NCI-H345 treated with DMSO at 0.1 percent for 48 hours (cell line): ENCODE results near the gene ZHX3.

Experiments used
- DNase-seq: peaks from one replicate; lab custom pipeline; 2025; ENCODE audit not compliant: unreplicated experiment; lab: John Stamatoyannopoulos, UW

Gene ZHX3

DNA sequence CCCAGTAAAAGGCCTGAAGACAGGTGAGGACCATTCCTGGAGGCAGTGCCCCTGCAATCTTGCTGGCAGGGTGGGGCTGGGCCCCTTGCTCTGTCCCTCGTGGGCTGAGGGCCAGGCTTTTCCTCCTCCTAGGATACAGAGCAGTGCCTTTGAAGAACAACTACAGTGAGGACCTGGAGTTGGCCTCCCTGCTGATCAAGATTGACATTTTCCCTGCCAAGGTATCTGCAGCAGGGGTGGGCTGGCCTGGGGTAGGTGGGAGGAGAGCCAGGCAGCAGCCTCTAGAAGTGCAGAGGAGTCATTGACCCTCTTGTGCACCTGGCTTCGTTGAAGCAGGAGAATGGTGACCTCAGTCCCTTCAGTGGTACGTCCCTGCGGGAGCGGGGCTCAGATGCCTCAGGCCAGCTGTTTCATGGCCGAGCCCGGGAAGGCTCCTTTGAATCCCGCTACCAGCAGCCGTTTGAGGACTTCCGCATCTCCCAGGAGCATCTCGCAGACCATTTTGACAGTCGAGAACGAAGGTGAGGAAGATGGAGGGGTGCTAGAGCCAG is 143.7 kb downstream of the ZHX3 start:
- no peak for DNase-seq

DNA sequence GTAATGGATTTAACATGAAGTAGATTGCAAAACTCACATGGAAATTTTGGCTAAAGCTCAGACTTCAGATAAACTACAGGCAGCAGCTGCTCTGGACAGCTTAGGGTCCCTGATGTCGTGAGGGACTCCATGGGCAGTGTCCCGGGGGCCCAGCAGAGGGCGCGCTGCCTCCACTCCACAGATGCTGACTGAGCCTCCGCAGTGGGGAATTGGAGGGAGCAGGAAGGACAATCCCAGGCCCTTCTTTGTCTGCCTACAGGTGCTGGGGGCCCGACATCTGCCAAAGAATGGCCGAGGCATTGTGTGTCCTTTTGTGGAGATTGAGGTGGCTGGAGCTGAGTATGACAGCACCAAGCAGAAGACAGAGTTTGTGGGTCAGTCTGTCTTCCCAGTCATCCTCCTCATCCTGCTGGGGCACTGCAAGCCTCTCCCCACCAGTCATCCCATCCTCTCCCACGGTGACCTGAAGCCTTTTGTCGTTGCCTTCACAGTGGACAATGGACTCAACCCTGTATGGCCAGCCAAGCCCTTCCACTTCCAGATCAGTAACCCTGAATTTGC is 144.3 kb downstream of the ZHX3 start:
- DNase-seq = peak; percentile 37

DNA sequence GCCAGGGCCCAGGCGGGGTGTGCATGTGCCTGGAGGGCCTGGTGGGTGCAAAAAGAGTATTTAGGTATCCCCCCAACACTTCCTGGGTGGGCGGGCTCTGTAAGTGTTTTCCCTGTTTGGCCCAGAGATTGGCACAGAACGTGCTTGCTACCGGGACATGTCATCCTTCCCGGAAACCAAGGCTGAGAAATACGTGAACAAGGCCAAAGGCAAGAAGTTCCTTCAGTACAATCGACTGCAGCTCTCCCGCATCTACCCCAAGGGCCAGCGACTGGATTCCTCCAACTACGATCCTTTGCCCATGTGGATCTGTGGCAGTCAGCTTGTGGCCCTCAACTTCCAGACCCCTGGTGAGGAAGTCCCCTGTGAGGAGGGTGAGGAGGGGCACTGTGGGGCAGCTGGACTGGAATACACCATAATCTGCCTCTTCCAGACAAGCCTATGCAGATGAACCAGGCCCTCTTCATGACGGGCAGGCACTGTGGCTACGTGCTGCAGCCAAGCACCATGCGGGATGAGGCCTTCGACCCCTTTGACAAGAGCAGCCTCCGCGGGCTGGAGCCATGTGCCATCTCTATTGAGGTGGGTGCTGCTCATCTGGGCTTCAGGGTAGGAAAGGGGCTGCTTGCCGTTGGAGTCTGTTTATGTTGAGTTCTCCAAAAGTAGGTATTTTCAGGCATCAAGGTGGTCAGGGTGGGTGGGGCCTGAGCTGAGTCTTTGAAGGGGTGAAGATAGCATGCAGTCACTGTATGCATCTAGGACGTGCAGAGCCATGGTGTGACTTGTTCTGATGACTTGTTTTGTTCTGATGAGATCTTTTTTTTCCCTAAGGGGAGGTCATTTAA is 145.0 kb downstream of the ZHX3 start:
- DNase-seq = no peak

DNA sequence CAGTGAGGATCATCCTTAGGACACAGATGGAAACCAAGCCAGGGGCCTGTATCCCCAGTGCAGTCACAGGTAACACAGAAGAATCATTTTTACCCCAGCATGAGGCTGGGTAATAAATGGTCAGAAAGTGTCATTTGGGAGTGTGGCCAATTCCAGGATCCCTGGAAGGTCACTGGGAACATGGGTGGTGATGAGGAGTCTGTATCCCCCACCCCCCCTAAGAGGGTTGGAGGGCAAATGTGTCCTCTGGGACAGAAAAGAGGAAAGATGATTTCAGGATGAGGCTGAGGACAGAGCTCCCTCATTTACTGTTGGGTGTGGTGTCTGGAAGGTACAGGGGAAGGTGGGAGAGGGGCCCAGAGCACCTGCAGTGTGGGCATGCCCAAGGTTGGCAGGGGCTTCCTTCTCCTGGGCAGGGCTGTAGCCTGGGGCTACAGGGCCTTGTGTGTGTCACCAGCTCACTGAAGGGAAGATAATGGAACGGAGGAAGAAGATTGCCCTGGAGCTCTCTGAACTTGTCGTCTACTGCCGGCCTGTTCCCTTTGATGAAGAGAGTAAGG is 145.7 kb downstream of the ZHX3 start:
- DNase-seq = no peak

DNA sequence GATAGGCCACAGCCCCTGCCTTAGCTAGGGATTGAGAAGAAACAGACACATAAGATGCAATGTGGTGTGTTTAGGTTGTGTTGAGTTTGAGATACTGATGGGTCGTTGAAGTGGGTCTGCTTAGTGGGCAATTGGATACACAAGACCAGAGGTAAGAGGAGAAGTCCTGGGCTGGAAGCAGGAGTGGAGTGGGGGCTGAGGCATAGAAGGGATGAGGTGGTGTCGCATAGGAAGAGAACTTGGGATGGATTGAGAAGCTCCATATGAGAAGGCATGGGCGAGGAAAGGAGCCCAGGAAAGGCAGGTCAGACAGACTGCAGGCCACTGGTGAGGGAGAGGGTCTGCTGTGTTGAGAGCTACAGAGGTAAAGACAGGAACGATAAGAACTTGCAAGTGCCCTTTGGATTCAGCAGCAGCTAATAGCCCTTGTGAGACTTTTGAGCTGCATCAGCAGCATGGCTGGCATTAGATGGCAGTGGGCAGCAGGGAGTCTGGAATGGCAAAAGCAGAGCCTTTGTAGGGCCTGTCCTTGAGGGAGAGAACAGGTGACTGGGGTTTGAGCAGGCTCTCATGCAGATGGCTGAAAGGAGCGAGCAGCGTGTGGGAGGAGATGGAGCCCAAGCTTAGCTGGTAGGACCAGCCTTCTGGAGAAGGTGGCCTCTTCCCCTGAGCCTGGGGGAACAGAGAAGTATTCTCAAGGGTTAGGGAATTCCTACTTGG is 147.0 kb downstream of the ZHX3 start:
- DNase-seq = no peak

DNA sequence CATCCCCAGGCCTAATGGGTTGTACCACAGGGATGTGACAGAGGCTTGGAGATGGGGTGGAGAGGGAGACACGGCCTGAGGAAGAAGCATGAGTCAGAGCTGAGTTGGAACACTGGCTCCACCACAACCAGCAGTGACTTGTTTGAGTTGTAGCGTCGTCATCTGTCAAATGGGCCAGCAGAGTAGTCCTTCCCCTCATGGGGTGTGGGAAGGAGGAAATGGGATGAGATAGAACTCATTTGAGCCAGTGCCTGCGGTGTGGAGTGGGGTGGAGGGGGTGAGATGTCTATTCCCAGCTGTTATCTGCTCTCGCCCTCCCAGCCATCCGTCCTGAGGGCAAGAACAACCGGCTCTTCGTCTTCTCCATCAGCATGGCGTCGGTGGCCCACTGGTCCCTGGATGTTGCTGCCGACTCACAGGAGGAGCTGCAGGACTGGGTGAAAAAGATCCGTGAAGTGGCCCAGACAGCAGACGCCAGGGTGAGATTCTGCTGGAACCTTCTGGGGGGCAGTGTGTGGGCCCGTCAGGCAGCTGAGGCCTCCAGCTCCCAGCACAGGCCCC is 147.7 kb downstream of the ZHX3 start:
- DNase-seq = no peak

DNA sequence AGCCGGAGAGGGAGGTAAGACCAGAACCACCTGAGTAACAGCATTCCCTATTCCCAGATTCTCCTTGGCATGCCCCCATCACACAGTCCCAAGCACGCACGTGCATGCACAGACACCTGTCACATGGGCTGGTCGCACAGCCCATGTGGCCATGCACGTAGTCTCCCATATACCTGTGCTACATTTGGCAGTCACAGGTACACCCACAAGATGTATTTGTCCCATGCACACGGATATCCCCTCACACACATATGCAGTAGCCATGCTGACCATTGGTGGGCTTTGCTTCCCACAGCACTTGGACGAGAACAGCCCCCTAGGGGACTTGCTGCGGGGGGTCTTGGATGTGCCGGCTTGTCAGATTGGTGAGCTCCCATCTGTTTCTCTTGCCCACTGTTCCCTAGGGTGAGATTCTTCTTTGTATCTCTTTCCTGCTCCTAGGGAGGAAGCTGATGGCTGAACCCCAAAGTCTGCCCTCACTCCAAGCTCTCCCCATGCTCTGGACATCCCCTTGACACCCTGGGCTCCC is 148.3 kb downstream of the ZHX3 start:
- no peak for DNase-seq

DNA sequence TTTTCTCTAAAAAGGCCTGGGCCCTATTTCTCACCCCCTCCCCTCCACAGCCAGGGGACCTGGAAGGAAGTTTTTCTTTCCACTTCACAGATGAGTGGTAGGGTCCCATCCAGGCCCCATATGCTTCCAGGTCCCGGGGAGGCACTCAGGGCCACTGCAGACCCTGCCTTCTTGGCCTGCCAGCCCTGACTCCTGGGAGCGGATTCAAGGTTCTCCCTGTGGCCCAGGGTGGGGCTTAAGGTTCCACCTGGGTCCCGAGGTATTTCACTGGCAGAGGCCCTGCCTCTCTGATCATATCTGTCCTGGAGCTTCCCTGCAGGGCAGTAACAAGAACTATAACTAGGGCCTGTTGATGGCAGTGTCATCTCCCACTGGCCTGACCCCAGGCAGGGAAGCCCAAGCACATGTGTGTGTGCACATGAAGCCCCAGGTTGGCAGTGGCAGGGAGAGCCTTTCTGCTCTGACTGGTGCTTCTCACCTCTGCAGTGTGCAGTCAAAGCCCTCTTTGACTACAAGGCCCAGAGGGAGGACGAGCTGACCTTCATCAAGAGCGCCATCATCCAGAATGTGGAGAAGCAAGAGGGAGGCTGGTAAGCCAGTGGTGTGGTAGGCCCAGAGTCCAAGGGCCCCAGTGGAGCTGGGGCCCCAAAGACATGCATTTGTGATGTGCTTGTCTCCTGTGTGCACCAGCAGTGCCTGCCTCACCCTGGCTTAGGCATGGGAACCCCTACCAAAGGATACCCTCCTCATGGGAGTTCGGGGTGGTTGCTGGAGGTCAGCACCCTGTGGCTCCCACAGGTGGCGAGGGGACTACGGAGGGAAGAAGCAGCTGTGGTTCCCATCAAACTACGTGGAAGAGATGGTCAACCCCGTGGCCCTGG is 149.0 kb downstream of the ZHX3 start:
- DNase-seq = no peak

DNA sequence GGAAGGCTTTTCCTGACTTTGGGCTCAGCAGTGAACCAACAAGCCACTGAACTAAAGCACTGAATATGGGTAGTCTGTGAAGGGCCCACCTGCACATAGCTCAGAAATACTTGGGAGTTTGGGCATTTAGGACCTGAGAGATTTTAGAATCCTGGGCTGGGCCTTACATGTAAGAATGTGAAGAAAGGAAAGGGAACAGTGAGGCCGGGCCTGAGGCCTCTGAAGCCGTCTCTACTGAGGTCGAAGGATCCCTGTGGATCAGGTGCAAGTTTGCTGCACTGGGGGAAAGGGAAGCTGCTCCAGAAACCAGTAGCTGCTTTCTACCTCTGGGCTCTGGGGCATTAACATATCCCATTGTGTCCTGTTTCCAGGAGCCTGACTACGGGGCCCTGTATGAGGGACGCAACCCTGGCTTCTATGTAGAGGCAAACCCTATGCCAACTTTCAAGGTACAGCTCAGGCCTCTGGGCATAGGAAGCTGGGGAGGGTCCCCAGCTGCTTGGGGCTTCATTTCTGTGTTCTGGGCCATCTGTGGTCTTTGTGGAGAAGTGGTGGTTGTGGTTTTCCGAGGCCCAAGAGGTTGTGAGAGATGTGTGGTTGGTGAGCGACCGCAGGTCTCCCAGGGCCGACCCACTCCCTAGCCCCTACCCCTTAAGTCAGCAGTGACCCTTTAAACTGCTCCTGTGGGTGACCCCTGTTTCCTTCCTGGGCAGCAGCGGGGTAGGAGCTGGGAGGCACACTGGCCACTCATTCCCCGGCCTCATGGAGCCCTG is 149.9 kb downstream of the ZHX3 start:
- DNase-seq = no peak

DNA sequence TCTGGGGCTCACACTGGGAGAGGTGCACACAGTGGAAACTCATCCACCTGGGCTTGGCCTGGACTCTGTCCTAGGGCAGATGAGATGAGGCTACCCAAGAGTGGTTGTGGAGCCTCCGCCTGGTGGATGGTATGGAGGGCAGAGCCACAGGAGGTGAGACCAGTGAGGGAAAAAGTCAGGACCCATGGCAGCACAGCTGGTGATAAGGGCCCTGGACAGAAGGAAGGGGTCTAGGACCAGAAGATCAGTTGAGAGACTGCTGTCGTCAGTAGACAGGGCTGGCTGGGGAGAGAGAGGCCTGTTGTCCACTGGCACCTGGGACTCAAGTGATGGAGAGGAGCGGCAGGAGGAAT is 150.4 kb downstream of the ZHX3 start:
- no peak for DNase-seq

DNA sequence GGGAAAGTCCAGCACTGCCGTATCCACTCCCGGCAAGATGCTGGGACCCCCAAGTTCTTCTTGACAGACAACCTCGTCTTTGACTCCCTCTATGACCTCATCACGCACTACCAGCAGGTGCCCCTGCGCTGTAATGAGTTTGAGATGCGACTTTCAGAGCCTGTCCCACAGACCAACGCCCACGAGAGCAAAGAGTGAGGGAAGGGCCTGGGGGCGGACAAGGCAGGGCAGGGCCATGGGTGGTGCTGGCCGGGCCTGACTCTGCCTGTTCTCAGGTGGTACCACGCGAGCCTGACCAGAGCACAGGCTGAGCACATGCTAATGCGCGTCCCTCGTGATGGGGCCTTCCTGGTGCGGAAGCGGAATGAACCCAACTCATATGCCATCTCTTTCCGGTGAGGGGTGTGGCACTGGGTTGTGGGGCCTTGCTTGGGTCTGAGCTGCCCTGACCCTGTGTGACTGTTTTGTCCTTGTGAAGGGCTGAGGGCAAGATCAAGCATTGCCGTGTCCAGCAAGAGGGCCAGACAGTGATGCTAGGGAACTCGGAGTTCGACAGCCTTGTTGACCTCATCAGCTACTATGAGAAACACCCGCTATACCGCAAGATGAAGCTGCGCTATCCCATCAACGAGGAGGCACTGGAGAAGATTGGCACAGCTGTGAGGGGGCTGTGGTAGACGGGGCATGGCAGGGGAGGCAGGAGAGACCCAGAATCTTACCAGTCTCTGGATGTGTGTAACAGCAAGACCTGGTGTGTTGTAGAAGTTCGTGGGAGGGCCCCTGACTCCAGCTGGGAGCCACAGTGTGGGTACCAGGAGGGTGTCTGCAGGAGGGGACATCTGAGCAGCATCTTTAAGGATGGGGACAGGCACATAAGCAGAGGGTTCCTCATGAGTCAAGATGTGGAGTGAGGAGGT is 151.1 kb downstream of the ZHX3 start:
- DNase-seq = no peak

DNA sequence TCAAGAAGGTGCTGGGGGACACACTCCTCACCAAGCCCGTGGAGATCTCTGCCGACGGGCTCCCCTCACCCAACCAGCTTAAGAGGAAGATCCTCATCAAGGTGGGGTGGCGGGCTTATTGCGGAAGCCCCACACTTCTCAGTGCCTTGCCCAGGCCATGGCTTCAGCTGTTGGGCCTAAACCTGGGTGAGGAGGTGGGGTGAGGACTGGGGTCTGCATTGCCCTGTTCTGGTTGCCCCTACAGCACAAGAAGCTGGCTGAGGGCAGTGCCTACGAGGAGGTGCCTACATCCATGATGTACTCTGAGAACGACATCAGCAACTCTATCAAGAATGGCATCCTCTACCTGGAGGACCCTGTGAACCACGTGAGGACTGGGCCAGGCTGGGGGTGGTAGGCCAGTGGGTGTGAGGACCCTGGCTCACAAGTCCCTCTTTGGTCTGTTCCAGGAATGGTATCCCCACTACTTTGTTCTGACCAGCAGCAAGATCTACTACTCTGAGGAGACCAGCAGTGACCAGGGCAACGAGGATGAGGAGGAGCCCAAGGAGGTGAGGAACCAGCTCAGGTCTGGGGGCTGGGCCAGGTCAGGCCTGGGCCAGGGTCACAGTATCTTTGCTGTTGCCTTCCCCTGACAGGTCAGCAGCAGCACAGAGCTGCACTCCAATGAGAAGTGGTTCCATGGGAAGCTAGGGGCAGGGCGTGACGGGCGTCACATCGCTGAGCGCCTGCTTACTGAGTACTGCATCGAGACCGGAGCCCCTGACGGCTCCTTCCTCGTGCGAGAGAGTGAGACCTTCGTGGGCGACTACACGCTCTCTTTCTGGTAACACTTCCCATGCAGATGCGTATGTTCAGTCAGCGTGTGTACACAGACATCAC is 152.3 kb downstream of the ZHX3 start:
- DNase-seq = no peak

DNA sequence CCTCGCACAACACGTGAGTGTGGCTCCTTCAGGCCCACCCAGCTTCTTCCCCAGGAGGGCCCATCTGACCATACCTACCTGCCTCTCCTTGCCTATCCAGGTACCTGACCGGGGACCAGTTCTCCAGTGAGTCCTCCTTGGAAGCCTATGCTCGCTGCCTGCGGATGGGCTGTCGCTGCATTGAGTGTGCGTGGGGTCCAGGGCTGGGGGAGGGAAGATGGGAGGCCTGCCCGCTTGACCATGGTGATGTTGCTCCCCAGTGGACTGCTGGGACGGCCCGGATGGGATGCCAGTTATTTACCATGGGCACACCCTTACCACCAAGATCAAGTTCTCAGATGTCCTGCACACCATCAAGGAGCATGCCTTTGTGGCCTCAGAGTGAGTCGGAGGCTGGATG is 153.7 kb downstream of the ZHX3 start:
- no peak for DNase-seq

DNA sequence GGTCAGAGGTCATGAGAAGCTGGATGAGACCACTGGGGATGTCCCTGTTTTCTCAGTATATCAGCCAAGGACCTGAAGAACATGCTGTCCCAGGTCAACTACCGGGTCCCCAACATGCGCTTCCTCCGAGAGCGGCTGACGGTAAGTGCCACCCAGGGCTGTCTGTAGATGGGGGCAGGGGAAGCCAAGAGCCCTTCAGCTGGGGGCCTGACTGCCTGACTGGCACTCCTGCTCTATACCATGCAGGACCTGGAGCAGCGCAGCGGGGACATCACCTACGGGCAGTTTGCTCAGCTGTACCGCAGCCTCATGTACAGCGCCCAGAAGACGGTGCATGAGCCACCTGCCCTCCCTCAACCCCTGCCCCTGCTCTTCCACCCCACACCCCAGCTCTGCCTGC is 155.1 kb downstream of the ZHX3 start:
- DNase-seq = no peak

DNA sequence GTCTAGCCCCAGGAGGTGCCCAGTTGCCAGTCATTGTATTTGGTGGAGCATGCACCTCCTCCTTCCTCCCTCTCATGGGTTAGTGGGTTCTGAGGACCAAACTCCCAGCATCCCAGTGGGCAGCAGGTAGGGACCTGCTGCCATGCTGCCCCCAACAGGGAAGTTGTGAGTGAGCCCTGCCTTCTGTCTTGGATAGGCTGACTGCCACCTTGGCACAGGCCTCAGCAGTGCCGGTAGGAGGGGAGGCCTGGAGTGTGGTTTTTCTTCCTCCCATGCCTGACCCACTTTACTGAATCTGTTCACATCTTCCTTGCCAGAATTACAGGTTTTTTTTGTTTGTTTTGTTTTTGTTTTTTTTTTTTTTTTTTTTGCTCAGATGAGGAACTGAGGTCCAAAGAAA is 155.6 kb downstream of the ZHX3 start:
- DNase-seq = no peak

DNA sequence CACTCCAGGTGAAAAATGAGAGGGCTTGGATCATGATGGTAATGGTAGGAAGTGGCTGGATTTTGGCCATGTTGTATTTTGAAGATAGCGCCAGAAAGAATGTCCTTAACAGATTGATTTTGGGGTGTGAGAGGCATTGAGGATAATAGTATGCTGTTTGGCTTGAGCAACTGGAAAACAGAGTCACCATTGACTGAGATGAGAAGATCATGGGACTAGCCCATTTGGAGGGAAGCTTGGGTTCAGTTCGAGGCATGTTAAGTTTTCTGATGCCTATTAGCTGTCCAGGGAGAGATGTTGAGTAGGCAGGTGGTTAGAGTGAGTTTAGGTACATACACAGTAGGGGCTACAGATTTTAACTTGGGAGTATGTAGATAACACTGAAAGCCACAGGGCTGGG is 156.8 kb downstream of the ZHX3 start:
- DNase-seq = no peak

DNA sequence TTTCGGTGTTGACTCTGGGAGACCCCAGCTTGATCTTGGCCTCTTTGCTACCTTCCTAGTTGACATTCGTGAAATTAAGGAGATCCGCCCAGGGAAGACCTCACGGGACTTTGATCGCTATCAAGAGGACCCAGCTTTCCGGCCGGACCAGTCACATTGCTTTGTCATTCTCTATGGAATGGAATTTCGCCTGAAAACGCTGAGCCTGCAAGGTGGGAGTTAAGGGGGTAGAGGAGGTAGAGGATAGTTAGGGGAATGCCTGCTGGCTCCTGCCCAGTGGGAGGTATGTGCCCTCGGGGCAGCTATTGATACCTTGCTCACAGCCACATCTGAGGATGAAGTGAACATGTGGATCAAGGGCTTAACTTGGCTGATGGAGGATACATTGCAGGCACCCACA is 158.0 kb downstream of the ZHX3 start:
- no peak for DNase-seq
